Naive thymus-derived CD4-positive, alpha-beta T cell (primary cell): Measurements from ENCODE around the gene CHRM5. TPM values are rescaled to one million over a fixed set of nuclear protein-coding genes. Genes with fewer than 3 reads are reported as not detected.

Experiments
- ATAC-seq: fragments of 150-1000 bp; cut with Tn5 transposase; 2 replicates; pipeline ENCODE4 v1.10.0; 2021; ENCODE audit warnings: mild to moderate bottlenecking, moderate library complexity
- CTCF ChIA-PET: fragments of 350-600 bp; sonication (Branson Sonifier 250); formaldehyde crosslinking; loops from one replicate; lab custom pipeline; 2021; ENCODE audit warnings: antibody characterized with exemption; lab: Charles Lee
- POLR2A ChIA-PET: fragments of 350-600 bp; sonication (Branson Sonifier 250); formaldehyde crosslinking; loops from one replicate; lab custom pipeline; 2021; ENCODE audit warnings: antibody characterized with exemption, inconsistent platforms; lab: Charles Lee
- DNase-seq, 9 donors: peaks; one replicate each; pipeline versions ENCODE4 v3.0.0 to v3.0.0-alpha.2; 2020 to 2022; ENCODE audit warnings: mixed read lengths in 1 of 9
- H3K27ac ChIP-seq: one replicate; pipeline ENCODE4 v1.7.0; 2013; ENCODE audit warnings: mild to moderate bottlenecking, low read depth, low read length, moderate library complexity
- H3K27me3 ChIP-seq, 2 donors: one replicate each; pipeline ENCODE4 v1.7.0; 2013; ENCODE audit warnings: low read length in 2 of 2, mild to moderate bottlenecking in 2 of 2, moderate library complexity in 2 of 2; ENCODE audit not compliant: control insufficient read depth in 2 of 2, insufficient read depth in 2 of 2
- H3K36me3 ChIP-seq, 3 experiments: 1 replicate in 2 of 3; 2 replicates in 1 of 3; pipeline ENCODE4 v1.7.0; 2013; ENCODE audit warnings: low read length in 3 of 3, mild to moderate bottlenecking in 3 of 3, moderate library complexity in 1 of 3; ENCODE audit not compliant: insufficient read depth in 3 of 3, control insufficient read depth in 2 of 3
- H3K4me1 ChIP-seq, 2 donors: one replicate each; pipeline ENCODE4 v1.7.0; 2013; ENCODE audit warnings: low read length in 2 of 2, mild to moderate bottlenecking in 2 of 2, moderate library complexity in 1 of 2; ENCODE audit not compliant: control insufficient read depth in 2 of 2, insufficient read depth in 2 of 2
- H3K4me3 ChIP-seq: 2 replicates; pipeline ENCODE4 v1.7.0; 2013; ENCODE audit warnings: mild to moderate bottlenecking, low read length
- H3K9me3 ChIP-seq, 3 experiments: 1 replicate in 2 of 3; 2 replicates in 1 of 3; pipeline ENCODE4 v1.7.0; 2013; ENCODE audit warnings: low read length in 3 of 3; ENCODE audit not compliant: control insufficient read depth in 2 of 3
- H3K27ac Mint-ChIP-seq, 9 donors: one replicate each; pipeline ENCODE4 v1.8.0; 2020 to 2022; ENCODE audit warnings: mixed read lengths in 9 of 9, mild to moderate bottlenecking in 8 of 9, moderate library complexity in 5 of 9, inconsistent platforms in 2 of 9
- H3K27me3 Mint-ChIP-seq, 5 donors: one replicate each; pipeline ENCODE4 v1.8.0; 2021 to 2022; ENCODE audit warnings: mixed read lengths in 5 of 5, mild to moderate bottlenecking in 1 of 5
- H3K36me3 Mint-ChIP-seq, 5 donors: one replicate each; pipeline ENCODE4 v1.8.0; 2020 to 2022; ENCODE audit warnings: mixed read lengths in 5 of 5, mild to moderate bottlenecking in 3 of 5, inconsistent platforms in 1 of 5
- H3K4me1 Mint-ChIP-seq, 7 donors: one replicate each; pipeline ENCODE4 v1.8.0; 2020 to 2022; ENCODE audit warnings: mixed read lengths in 7 of 7, mild to moderate bottlenecking in 3 of 7, inconsistent platforms in 1 of 7
- H3K4me3 Mint-ChIP-seq, 10 donors: one replicate each; pipeline ENCODE4 v1.8.0; 2020 to 2022; ENCODE audit warnings: mild to moderate bottlenecking in 10 of 10, mixed read lengths in 10 of 10, moderate library complexity in 6 of 10, inconsistent platforms in 2 of 10
- H3K9me3 Mint-ChIP-seq, 11 donors: one replicate each; pipeline ENCODE4 v1.8.0; 2020 to 2022; ENCODE audit warnings: mixed read lengths in 11 of 11, mild to moderate bottlenecking in 4 of 11, inconsistent platforms in 1 of 11, moderate library complexity in 1 of 11
- intact Hi-C, 2 donors: fragments of 100-400 bp; cut with micrococcal nuclease; formaldehyde crosslinking; loops; one replicate each; pipeline ENCODE4 v1.15.1; 2023
- polyA plus RNA-seq, 2 donors: library from polyadenylated mRNA; unstranded; fragments of 300-500 nt; fragmentation: Illumina TruSeq; gene quantifications; one replicate each; pipeline ENCODE4 v1.2.3, GENCODE V29; 2021
- total RNA-seq, 6 experiments: library from RNA in 5 of 6; stranded (reverse) in 5 of 6; gene quantifications; 1 replicate in 5 of 6; 2 replicates in 1 of 6; pipeline ENCODE4 v1.2.3 and lab custom pipeline; 2021 to 2026

CHRM5 gene
- total and polyA plus RNA-seq, 7 experiments from 2014 or later, result 0.15 TPM; not detected in 6

- no peak overlapping the region for H3K4me3 Mint-ChIP-seq
- ATAC-seq (no peak), DNase-seq (no peak)
- intact Hi-C loops, result loop anchor here in 1 of 2 donors (1.0 kb wide), 1 partner anchor 229 kb away; no protein-coding TSS in a partner anchor
- H3K27me3 ChIP-seq, result no peaks in the 10 kb centered on the region
- ChIA-PET POLR2A (no interaction called here), CTCF (interaction anchor here (0.6 kb wide), 1 partner anchor 114 kb away, joined by 5 read pairs; no protein-coding TSS in a partner anchor)
- H3K4me3 ChIP-seq, result no peak overlapping the region
- H3K27ac Mint-ChIP-seq, result no peak overlapping the region
- no peaks in the 10 kb centered on the region for H3K9me3 Mint-ChIP-seq
- no peaks in the 10 kb centered on the region for H3K36me3 ChIP-seq
- H3K9me3 ChIP-seq, result no peaks in the 10 kb centered on the region
- peaks cover 0 to 8% (median 0%) of the 10 kb centered on the region in 5 donors for H3K27me3 Mint-ChIP-seq
- H3K27ac ChIP-seq, result no peak overlapping the region
- peaks cover 0 to 11% (median 3%) of the 10 kb centered on the region in 5 donors for H3K36me3 Mint-ChIP-seq
- no peaks in the 10 kb centered on the region for H3K4me1 ChIP-seq
- H3K4me1 Mint-ChIP-seq, result peaks cover 0 to 5% (median 0%) of the 10 kb centered on the region in 7 donors
Measured at GRCh38 chr15:33963831-33964664, 4.2 kb upstream of the CHRM5 start.

- H3K4me3 ChIP-seq, result no peak overlapping the region
- Mint-ChIP-seq H3K4me1 (peaks cover 0 to 5% (median 0%) of the 10 kb centered on the region in 7 donors), H3K36me3 (peaks cover 0 to 6% (median 3%) of the 10 kb centered on the region in 5 donors), H3K27ac (no peak overlapping the region), H3K27me3 (peaks cover 0 to 5% (median 0%) of the 10 kb centered on the region in 5 donors), H3K9me3 (no peaks in the 10 kb centered on the region), H3K4me3 (no peak overlapping the region)
- intact Hi-C loops, result loop anchor here in 1 of 2 donors (1.0 kb wide), 1 partner anchor 229 kb away; no protein-coding TSS in a partner anchor
- no peak overlapping the region for H3K27ac ChIP-seq
- no peaks in the 10 kb centered on the region for H3K27me3 ChIP-seq
- H3K36me3 ChIP-seq, result no peaks in the 10 kb centered on the region
- H3K4me1 ChIP-seq, result no peaks in the 10 kb centered on the region
- DNase-seq (no peak), ATAC-seq (no peak)
- POLR2A ChIA-PET, result no interaction called here
- CTCF ChIA-PET, result interaction anchor here (0.6 kb wide), 1 partner anchor 114 kb away, joined by 5 read pairs; no protein-coding TSS in a partner anchor
- no peaks in the 10 kb centered on the region for H3K9me3 ChIP-seq
Measured at GRCh38 chr15:33964665-33965040, 3.6 kb upstream of the CHRM5 start.

- H3K27ac ChIP-seq, result no peak overlapping the region
- POLR2A ChIA-PET, result no interaction called here
- intact Hi-C loops, result no loop called here
- CTCF ChIA-PET, result no interaction called here
- ATAC-seq, result no peak
- no peak for DNase-seq
- peaks cover 0 to 2% (median 0%) of the 10 kb centered on the region in 7 donors for H3K4me1 Mint-ChIP-seq
- H3K36me3 Mint-ChIP-seq, result peaks cover 0 to 4% (median 1%) of the 10 kb centered on the region in 5 donors
- H3K4me1 ChIP-seq, result no peaks in the 10 kb centered on the region
- H3K9me3 ChIP-seq, result no peaks in the 10 kb centered on the region
- no peak overlapping the region for H3K4me3 ChIP-seq
- no peaks in the 10 kb centered on the region for H3K9me3 Mint-ChIP-seq
- no peak overlapping the region for H3K4me3 Mint-ChIP-seq
- H3K27me3 ChIP-seq, result no peaks in the 10 kb centered on the region
- peaks cover 0 to 6% (median 0%) of the 10 kb centered on the region in 5 donors for H3K27me3 Mint-ChIP-seq
- no peaks in the 10 kb centered on the region for H3K36me3 ChIP-seq
- H3K27ac Mint-ChIP-seq, result no peak overlapping the region
Measured at GRCh38 chr15:33968821-33969220, 524 bp downstream of the CHRM5 start.

- DNase-seq, result no peak
- H3K36me3 ChIP-seq, result no peaks in the 10 kb centered on the region
- Mint-ChIP-seq H3K27ac (no peak overlapping the region), H3K27me3 (peaks cover 0 to 6% (median 0%) of the 10 kb centered on the region in 5 donors), H3K36me3 (peaks cover 0 to 7% (median 4%) of the 10 kb centered on the region in 5 donors), H3K9me3 (no peaks in the 10 kb centered on the region), H3K4me3 (no peak overlapping the region), H3K4me1 (peaks cover 0 to 2% (median 0%) of the 10 kb centered on the region in 7 donors)
- H3K9me3 ChIP-seq, result no peaks in the 10 kb centered on the region
- CTCF ChIA-PET, result no interaction called here
- intact Hi-C loops, result no loop called here
- POLR2A ChIA-PET, result no interaction called here
- ATAC-seq, result no peak
- H3K4me1 ChIP-seq, result no peaks in the 10 kb centered on the region
- no peak overlapping the region for H3K4me3 ChIP-seq
- no peaks in the 10 kb centered on the region for H3K27me3 ChIP-seq
- H3K27ac ChIP-seq, result no peak overlapping the region
Measured at GRCh38 chr15:33971811-33972210, 3.5 kb downstream of the CHRM5 start.

- ATAC-seq (no peak), DNase-seq (no peak)
- CTCF ChIA-PET, result no interaction called here
- no peak overlapping the region for H3K27ac ChIP-seq
- no peaks in the 10 kb centered on the region for H3K9me3 Mint-ChIP-seq
- peaks cover 0 to 4% (median 0%) of the 10 kb centered on the region in 7 donors for H3K4me1 Mint-ChIP-seq
- H3K4me3 ChIP-seq, result no peak overlapping the region
- H3K27ac Mint-ChIP-seq, result no peak overlapping the region
- no peaks in the 10 kb centered on the region for H3K27me3 ChIP-seq
- peaks cover 0 to under 1% (median 0%) of the 10 kb centered on the region in 5 donors for H3K27me3 Mint-ChIP-seq
- no peaks in the 10 kb centered on the region for H3K36me3 ChIP-seq
- POLR2A ChIA-PET, result no interaction called here
- H3K4me3 Mint-ChIP-seq, result no peak overlapping the region
- intact Hi-C loops, result no loop called here
- H3K36me3 Mint-ChIP-seq, result peaks cover 0 to 7% (median 0%) of the 10 kb centered on the region in 5 donors
- H3K4me1 ChIP-seq, result no peaks in the 10 kb centered on the region
- H3K9me3 ChIP-seq, result no peaks in the 10 kb centered on the region
Measured at GRCh38 chr15:33975022-33975565, 6.8 kb downstream of the CHRM5 start.

- intact Hi-C loops, result no loop called here
- H3K4me3 Mint-ChIP-seq, result no peak overlapping the region
- no peaks in the 10 kb centered on the region for H3K27me3 ChIP-seq
- POLR2A ChIA-PET, result no interaction called here
- peaks cover 0 to 6% (median 0%) of the 10 kb centered on the region in 5 donors for H3K36me3 Mint-ChIP-seq
- CTCF ChIA-PET, result no interaction called here
- no peaks in the 10 kb centered on the region for H3K9me3 ChIP-seq
- no peaks in the 10 kb centered on the region for H3K27me3 Mint-ChIP-seq
- no peak for ATAC-seq
- no peak overlapping the region for H3K27ac Mint-ChIP-seq
- H3K27ac ChIP-seq, result no peak overlapping the region
- peaks cover 0 to 1% (median 0%) of the 10 kb centered on the region in 7 donors for H3K4me1 Mint-ChIP-seq
- no peaks in the 10 kb centered on the region for H3K9me3 Mint-ChIP-seq
- no peaks in the 10 kb centered on the region for H3K4me1 ChIP-seq
- no peak overlapping the region for H3K4me3 ChIP-seq
- no peak for DNase-seq
- no peaks in the 10 kb centered on the region for H3K36me3 ChIP-seq
Measured at GRCh38 chr15:33980159-33980558, 11.9 kb downstream of the CHRM5 start.
